NB4 (cell line): ENCODE measurements around the gene CRISPLD2.

Experiments used
- CTCF ChIP-seq: IDR thresholded peaks from one replicate; pipeline ENCODE4 v1.5.1; 2012; ENCODE audit warnings: low read depth, low read length
- MAX ChIP-seq: IDR thresholded peaks from 2 replicates; pipeline ENCODE4 v1.6.1; 2011; ENCODE audit warnings: low read depth, low read length
- MYC ChIP-seq: IDR thresholded peaks from 2 replicates; pipeline ENCODE4 v1.6.1; 2011; ENCODE audit warnings: low read depth, low read length
- POLR2A ChIP-seq: IDR thresholded peaks from 2 replicates; pipeline ENCODE4 v1.6.1; 2011; ENCODE audit warnings: mild to moderate bottlenecking; ENCODE audit not compliant: insufficient read length; ENCODE audit errors: extremely low read depth

GRCh38 chr16:84941921-84942320, 122.1 kb downstream of the CRISPLD2 start:
- no peak for TF ChIP-seq POLR2A
- no peak for TF ChIP-seq MYC
- TF ChIP-seq CTCF: no peak
- TF ChIP-seq MAX: no peak
